Liver (tissue), 9 donors: ENCODE results near the gene IL1RL1. TPM values are rescaled to one million over a fixed set of nuclear protein-coding genes. Genes with fewer than 3 reads are reported as not detected.

Experiments used
- DNase-seq: peaks from one replicate; pipeline ENCODE4 v3.0.0-alpha.2; 2017; ENCODE audit warnings: low spot score
- H3K27ac ChIP-seq, 2 donors: one replicate each; pipeline ENCODE4 v1.7.0; 2013; ENCODE audit warnings: inconsistent platforms in 2 of 2, low read length in 2 of 2, control low read depth in 1 of 2, low read depth in 1 of 2, mild to moderate bottlenecking in 1 of 2
- H3K27me3 ChIP-seq, 4 donors: one replicate each; pipeline versions ENCODE4 v1.6.1 to v1.7.0; 2013; ENCODE audit warnings: low read length in 3 of 4, inconsistent platforms in 1 of 4, mild to moderate bottlenecking in 1 of 4, moderate library complexity in 1 of 4; ENCODE audit not compliant: control insufficient read depth in 4 of 4, insufficient read depth in 4 of 4
- H3K36me3 ChIP-seq, 4 donors: one replicate each; pipeline versions ENCODE4 v1.6.1 to v1.7.0; 2013; ENCODE audit warnings: low read length in 3 of 4, mild to moderate bottlenecking in 3 of 4, low read depth in 1 of 4, moderate library complexity in 1 of 4; ENCODE audit not compliant: control insufficient read depth in 4 of 4, insufficient read depth in 3 of 4
- H3K4me1 ChIP-seq, 4 donors: one replicate each; pipeline versions ENCODE4 v1.6.1 to v1.7.0; 2013; ENCODE audit warnings: low read length in 3 of 4, mild to moderate bottlenecking in 3 of 4, moderate library complexity in 1 of 4; ENCODE audit not compliant: control insufficient read depth in 4 of 4, insufficient read depth in 4 of 4
- H3K4me3 ChIP-seq, 3 donors: one replicate each; pipeline versions ENCODE4 v1.6.1 to v1.7.0; 2013; ENCODE audit warnings: low read length in 3 of 3, control low read depth in 1 of 3, low read depth in 1 of 3, mild to moderate bottlenecking in 1 of 3
- H3K9ac ChIP-seq, 2 donors: one replicate each; pipeline ENCODE4 v1.7.0; 2013; ENCODE audit warnings: low read length in 2 of 2, mild to moderate bottlenecking in 2 of 2, moderate library complexity in 2 of 2, control low read depth in 1 of 2, low read depth in 1 of 2
- H3K9me3 ChIP-seq, 4 donors: one replicate each; pipeline versions ENCODE4 v1.6.1 to v1.7.0; 2013; ENCODE audit warnings: low read length in 3 of 4; ENCODE audit not compliant: control insufficient read depth in 4 of 4
- ATF3 ChIP-seq: IDR thresholded peaks from 2 replicates; pipeline ENCODE4 v1.6.1; 2016; ENCODE audit warnings: antibody characterized with exemption
- CTCF ChIP-seq: fragments of 150-350 bp; IDR thresholded peaks from 2 replicates; pipeline ENCODE4 v1.5.1; 2017; ENCODE audit warnings: improper control_type of control experiment, low read depth, low read length; ENCODE audit not compliant: missing input control
- EGR1 ChIP-seq, 2 donors: IDR thresholded peaks; 2 replicates each; pipeline ENCODE4 v1.6.1; 2016 to 2018; ENCODE audit warnings: antibody characterized with exemption in 2 of 2, low read depth in 2 of 2
- FOXA1 ChIP-seq: IDR thresholded peaks from 2 replicates; pipeline ENCODE4 v1.6.1; 2016; ENCODE audit warnings: antibody characterized with exemption
- FOXA2 ChIP-seq: IDR thresholded peaks from 2 replicates; pipeline ENCODE4 v1.6.1; 2016; ENCODE audit warnings: antibody characterized with exemption
- GABPA ChIP-seq, 2 donors: IDR thresholded peaks in 1 of 2; conservative IDR thresholded peaks in 1 of 2; 2 replicates each; pipeline ENCODE4 v1.6.1; 2016; ENCODE audit warnings: antibody characterized with exemption in 2 of 2, mild to moderate bottlenecking in 1 of 2, moderate library complexity in 1 of 2
- HNF4A ChIP-seq, 2 donors: conservative IDR thresholded peaks; 2 replicates each; pipeline ENCODE4 v1.6.1; 2016; ENCODE audit warnings: antibody characterized with exemption in 2 of 2, mild to moderate bottlenecking in 2 of 2
- JUND ChIP-seq, 2 donors: IDR thresholded peaks; 2 replicates each; pipeline ENCODE4 v1.6.1; 2016; ENCODE audit warnings: antibody characterized with exemption in 2 of 2
- MAX ChIP-seq: IDR thresholded peaks from 2 replicates; pipeline ENCODE4 v1.6.1; 2016; ENCODE audit warnings: antibody characterized with exemption
- NR2F2 ChIP-seq: IDR thresholded peaks from 2 replicates; pipeline ENCODE4 v1.6.1; 2016; ENCODE audit warnings: antibody characterized with exemption
- RAD21 ChIP-seq, 2 donors: IDR thresholded peaks; 2 replicates each; pipeline ENCODE4 v1.6.1; 2016; ENCODE audit warnings: antibody characterized with exemption in 2 of 2, mild to moderate bottlenecking in 2 of 2
- REST ChIP-seq: IDR thresholded peaks from 2 replicates; pipeline ENCODE4 v1.6.1; 2016; ENCODE audit warnings: antibody characterized with exemption, mild to moderate bottlenecking
- SP1 ChIP-seq: IDR thresholded peaks from 2 replicates; pipeline ENCODE4 v1.6.1; 2018; ENCODE audit warnings: antibody characterized with exemption, mild to moderate bottlenecking
- TAF1 ChIP-seq: conservative IDR thresholded peaks from 2 replicates; pipeline ENCODE4 v1.6.1; 2016; ENCODE audit warnings: antibody characterized with exemption, mild to moderate bottlenecking
- YY1 ChIP-seq: IDR thresholded peaks from 2 replicates; pipeline ENCODE4 v1.6.1; 2016; ENCODE audit warnings: antibody characterized with exemption, mild to moderate bottlenecking
- WGBS: extraction: QIAGEN DNeasy Blood & Tissue Kit; methylation state at CpG from one replicate; pipeline ENCODE4 v1.1.7; 2013; 5-methylcytosine and 5-hydroxymethylcytosine counted together
- polyA plus RNA-seq, 2 donors: library from polyadenylated mRNA; stranded (reverse) in 1 of 2; unstranded in 1 of 2; fragments of 200-250 nt in 1 of 2; fragments of >200 nt in 1 of 2; fragmentation: Nextera tagmentation in 1 of 2; extraction: Ambion mirVana in 1 of 2; gene quantifications; one replicate each; pipeline versions ENCODE4 v1.2.1 to v1.2.3, GENCODE V29; 2013 to 2015
- total RNA-seq, 2 donors: library from RNA; depleted of rRNA; stranded (reverse); fragments of >200 nt; gene quantifications; one replicate each; pipeline ENCODE4 v1.2.3, GENCODE V29; 2014
- donor health status: healthy.
- donor health status: healthy.
- donor health status: healthy.
- donor health status: healthy.
- donor health status: healthy.

IL1RL1 gene
- total and polyA plus RNA-seq, 4 donors: 0.75 to 6.2 (median 3.2) TPM

GRCh38 chr2:102313471-102313870 is 2.1 kb downstream of the IL1RL1 start (continued):
- no peak for TF ChIP-seq CTCF
- TF ChIP-seq TAF1: no peak
- no peak for TF ChIP-seq RAD21 (IDR thresholded peaks at IDR 0.05)
- TF ChIP-seq EGR1 (IDR thresholded peaks at IDR 0.05; ENCODE audit: low read depth in 2 of 2): no peak
- TF ChIP-seq JUND (IDR thresholded peaks at IDR 0.05): no peak
- no peak for TF ChIP-seq GABPA (IDR thresholded peaks at IDR 0.05 in 1 of 2, conservative IDR thresholded peaks at IDR 0.05 in 1 of 2)
- TF ChIP-seq HNF4A (conservative IDR thresholded peaks at IDR 0.05): no peak
- no peak for TF ChIP-seq ATF3
- TF ChIP-seq SP1: no peak

GRCh38 chr2:102313950-102314349 is 2.6 kb downstream of the IL1RL1 start:
- no peaks in the 10 kb centered on the region for H3K4me1 ChIP-seq
- no peak for DNase-seq
- H3K4me3 ChIP-seq: no peak overlapping the region
- H3K27me3 ChIP-seq: no peaks in the 10 kb centered on the region
- no peaks in the 10 kb centered on the region for H3K36me3 ChIP-seq
- 87% methylated on average over 3 of the region's 3 CpGs for WGBS
- no peak overlapping the region for H3K27ac ChIP-seq
- TF ChIP-seq FOXA2 (no peak), JUND (IDR thresholded peaks at IDR 0.05) (no peak), ATF3 (no peak), SP1 (no peak), MAX (no peak), HNF4A (conservative IDR thresholded peaks at IDR 0.05) (no peak), TAF1 (no peak), YY1 (no peak), GABPA (IDR thresholded peaks at IDR 0.05 in 1 of 2, conservative IDR thresholded peaks at IDR 0.05 in 1 of 2) (no peak)
- H3K9ac ChIP-seq: no peak overlapping the region
- H3K9me3 ChIP-seq: no peaks in the 10 kb centered on the region

GRCh38 chr2:102315921-102316320 is 4.6 kb downstream of the IL1RL1 start:
- H3K36me3 ChIP-seq: no peaks in the 10 kb centered on the region
- H3K27ac ChIP-seq: no peak overlapping the region
- H3K27me3 ChIP-seq: no peaks in the 10 kb centered on the region
- no peak for DNase-seq
- no peak overlapping the region for H3K9ac ChIP-seq
- WGBS: 83% methylated on average over 2 of the region's 2 CpGs
- H3K4me1 ChIP-seq: no peaks in the 10 kb centered on the region
- no peak overlapping the region for H3K4me3 ChIP-seq
- TF ChIP-seq EGR1 (IDR thresholded peaks at IDR 0.05; ENCODE audit: low read depth in 2 of 2): no peak
- no peak for TF ChIP-seq SP1
- TF ChIP-seq FOXA1: no peak
- no peak for TF ChIP-seq NR2F2
- no peak for TF ChIP-seq MAX
- TF ChIP-seq HNF4A (conservative IDR thresholded peaks at IDR 0.05): no peak
- no peak for TF ChIP-seq REST
- no peak for TF ChIP-seq RAD21 (IDR thresholded peaks at IDR 0.05)
- TF ChIP-seq CTCF: no peak
- TF ChIP-seq ATF3: no peak
- TF ChIP-seq TAF1: no peak
- no peaks in the 10 kb centered on the region for H3K9me3 ChIP-seq
